Dermis blood vessel endothelial cell (primary cell): ENCODE data around the gene ZNF786. TPM values are rescaled to one million over a fixed set of nuclear protein-coding genes. Genes with fewer than 3 reads are reported as not detected.

Experiments used
- DNase-seq: peaks from one replicate; pipeline ENCODE4 v3.0.0; 2010
- total RNA-seq: library from RNA; depleted of rRNA; stranded (reverse); fragments of >200 nt; gene quantifications from 2 replicates; pipeline ENCODE4 v1.2.3, GENCODE V29; 2014

The ZNF786 gene
- total RNA-seq, 1 donor from 2014 or later, result 13.3 TPM

GRCh38 chr7:149028346-149029109 lies 62.0 kb downstream of the ZNF786 start, which contains the start of gene PDIA4:
TSS of gene PDIA4 (minus strand) at chr7:149028505. CDS start at chr7:149028408, 97 bp downstream.
- peak; percentile 100 for DNase-seq

- DNase-seq, result peak; percentile 43
Measured at GRCh38 chr7:149027611-149028345, 62.7 kb downstream of the ZNF786 start.

- no peak for DNase-seq
Measured at GRCh38 chr7:149027055-149027454, 63.5 kb downstream of the ZNF786 start.

DNA sequence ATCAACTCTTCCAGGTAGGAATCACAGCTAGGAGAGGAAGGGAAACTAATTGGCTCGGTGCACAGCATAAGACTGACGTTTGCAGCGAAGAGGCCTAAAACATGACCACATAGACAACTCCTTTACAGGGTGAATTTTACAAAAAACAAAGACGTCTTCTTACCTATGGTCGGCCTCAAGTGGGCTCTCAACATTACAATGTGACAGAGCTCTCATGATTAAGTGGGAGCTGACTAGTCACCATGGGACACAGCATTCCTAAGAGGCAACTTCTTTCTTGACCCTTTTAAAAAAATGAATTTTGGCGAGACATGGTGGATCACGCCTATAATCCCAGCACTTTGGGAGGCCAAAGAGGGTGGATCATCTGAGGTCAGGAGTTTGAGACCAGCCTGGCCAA lies 66.9 kb downstream of the ZNF786 start:
- DNase-seq, result no peak

DNA sequence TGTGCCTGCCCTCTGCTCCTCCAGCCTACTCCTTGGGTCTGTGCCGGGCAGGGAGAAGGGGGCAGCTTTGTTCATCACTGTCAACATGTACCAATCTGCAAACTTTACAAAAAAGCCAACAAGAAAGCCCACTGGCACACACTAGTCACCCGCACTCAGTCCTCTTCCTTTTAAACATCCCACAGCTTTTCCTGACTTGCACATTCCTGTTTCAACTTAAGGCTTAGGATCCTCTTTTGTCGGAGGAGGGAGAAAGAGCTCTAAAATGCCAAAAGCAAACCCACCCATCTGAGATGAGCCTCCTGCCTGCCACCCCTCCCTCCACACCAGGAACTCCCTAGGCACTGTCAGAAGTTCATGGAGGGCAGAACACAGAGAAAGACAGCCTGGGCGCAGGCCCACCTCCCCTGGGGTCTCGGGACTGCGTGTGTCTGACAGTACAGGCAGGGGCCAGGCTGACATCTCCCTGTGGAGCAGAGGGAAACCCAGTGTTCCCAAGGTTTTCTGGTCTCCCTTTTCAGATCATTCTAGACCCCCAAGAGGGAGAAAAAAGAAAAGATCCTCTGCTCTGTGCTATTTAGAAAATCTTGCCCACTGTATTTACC lies 67.7 kb downstream of the ZNF786 start:
- DNase-seq, result no peak

DNA sequence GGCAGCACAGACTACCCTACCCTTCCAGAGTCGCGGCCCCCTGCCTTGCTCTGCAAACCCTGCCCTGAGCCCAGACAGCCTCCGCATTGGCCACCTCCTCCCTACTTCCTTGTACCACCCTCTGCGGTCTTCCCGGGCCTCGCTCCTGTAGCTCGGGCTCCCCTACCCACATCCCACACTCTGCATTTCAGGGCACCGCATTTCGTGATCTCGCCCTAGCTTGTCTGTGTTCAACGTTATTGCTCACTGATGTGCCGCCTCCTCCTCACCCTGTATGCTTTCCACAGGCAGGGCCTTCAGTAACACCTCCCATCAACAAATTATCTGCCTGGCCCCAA lies 68.8 kb downstream of the ZNF786 start:
- DNase-seq, result no peak

DNA sequence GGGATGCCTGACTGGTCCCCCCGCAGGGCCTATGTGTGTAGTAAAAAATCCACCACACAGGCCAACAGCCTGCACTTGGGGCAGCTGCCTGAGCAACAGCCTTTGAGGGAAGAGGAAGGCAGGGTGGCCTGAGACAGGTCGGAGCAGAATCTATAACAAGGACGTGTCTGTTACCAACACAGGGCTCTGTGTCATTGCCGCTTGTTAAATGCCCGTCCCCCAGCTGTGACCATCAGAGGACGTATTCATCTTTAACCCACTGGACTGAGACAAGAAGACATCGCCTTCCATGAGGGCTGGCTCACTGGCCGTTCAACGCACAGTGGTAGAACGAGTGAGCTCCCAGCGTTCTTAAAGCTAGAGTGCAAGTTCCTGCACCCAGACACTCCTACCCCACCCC lies 70.0 kb downstream of the ZNF786 start:
- DNase-seq, result no peak

Other genes starting within 250 kb of the ZNF786 start
- 14.0 and 18.1 TPM in 2 replicates for gene EZH2, start 206.4 kb downstream of the ZNF786 start, total RNA-seq
- 411 and 434 TPM in 2 replicates for gene PDIA4, start 62.2 kb downstream of the ZNF786 start, total RNA-seq
- 3.5 and 3.9 TPM in 2 replicates for gene ZNF425, start 35.6 kb upstream of the ZNF786 start, total RNA-seq
- gene ZNF398, start 56.7 kb upstream of the ZNF786 start, total RNA-seq, result 8.7 and 8.8 TPM in 2 replicates
- gene ZNF282, start 104.8 kb upstream of the ZNF786 start, total RNA-seq, result 31.3 and 61.8 TPM in 2 replicates
- 3.7 and 4.6 TPM in 2 replicates for gene ZNF212, start 148.9 kb upstream of the ZNF786 start, total RNA-seq
- gene ZNF783, start 171.5 kb upstream of the ZNF786 start, total RNA-seq, result 6.7 and 7.5 TPM in 2 replicates